PFSK-1 (cell line): Measurements from ENCODE around the gene APBB1.

Source experiments
- FOXP2 ChIP-seq: optimal IDR thresholded peaks from 2 replicates; pipeline ENCODE3; 2011; ENCODE audit warnings: borderline replicate concordance, control low read depth, inconsistent platforms; ENCODE audit not compliant: insufficient read depth; ENCODE audit errors: extremely low read length, extremely low read depth
- POLR2AphosphoS5 ChIP-seq: IDR thresholded peaks from 2 replicates; pipeline ENCODE4 v1.6.1; 2012; ENCODE audit warnings: low read depth, mild to moderate bottlenecking, control low read depth, low read length, moderate library complexity
- SIN3A ChIP-seq: IDR thresholded peaks from 2 replicates; pipeline ENCODE4 v1.6.1; 2012; ENCODE audit warnings: mild to moderate bottlenecking, low read length, moderate library complexity, borderline replicate concordance; ENCODE audit not compliant: insufficient read depth
- TAF1 ChIP-seq: IDR thresholded peaks from 2 replicates; pipeline ENCODE4 v1.6.1; 2012; ENCODE audit warnings: low read length, control low read depth, borderline replicate concordance; ENCODE audit not compliant: insufficient read depth
- TF ChIP-seq, protein P1 (sequence below), 2 experiments: IDR thresholded peaks; 2 replicates each; pipeline versions ENCODE4 v1.6.1 to v1.8.0; 2011 to 2012; ENCODE audit warnings: low read depth in 2 of 2, low read length in 2 of 2, control low read depth in 1 of 2, inconsistent platforms in 1 of 2, mild to moderate bottlenecking in 1 of 2, moderate library complexity in 1 of 2; ENCODE audit not compliant: insufficient read depth in 1 of 2

APBB1 gene

DNA sequence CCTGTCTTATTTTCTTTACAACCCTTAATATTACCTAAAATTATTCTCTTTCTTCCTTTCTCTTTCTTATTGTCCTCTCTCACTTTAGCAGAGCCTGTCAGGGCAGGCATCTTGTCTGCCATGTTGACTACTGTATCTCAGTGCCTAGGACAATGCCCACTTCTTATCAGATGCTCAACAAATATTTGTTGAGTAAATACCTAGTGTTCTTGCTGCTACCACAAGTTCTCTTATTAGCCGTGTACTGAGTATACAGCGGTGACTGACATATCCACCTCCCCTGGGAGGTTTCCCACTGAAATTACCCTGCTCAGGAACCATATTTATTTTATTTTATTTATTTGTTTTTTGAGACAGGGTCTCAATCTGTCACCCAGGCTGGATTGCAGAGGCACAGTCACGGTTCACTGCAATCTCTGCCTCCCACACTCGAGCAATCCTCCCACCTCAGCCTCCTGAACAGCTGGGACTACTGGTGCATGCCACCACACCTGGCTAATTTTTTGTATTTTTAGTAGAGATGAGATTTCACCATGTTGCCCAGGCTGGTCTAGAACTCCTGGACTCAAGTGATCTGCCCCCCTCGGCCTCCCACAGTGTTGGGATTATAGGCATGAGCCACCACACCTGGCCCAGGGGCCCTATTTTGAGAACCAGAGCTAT, 15.2 kb upstream of the APBB1 start:
- no peak for TF ChIP-seq POLR2AphosphoS5
- no peak for TF ChIP-seq SIN3A
- no peak for TF ChIP-seq TAF1
- TF ChIP-seq FOXP2: no peak

DNA sequence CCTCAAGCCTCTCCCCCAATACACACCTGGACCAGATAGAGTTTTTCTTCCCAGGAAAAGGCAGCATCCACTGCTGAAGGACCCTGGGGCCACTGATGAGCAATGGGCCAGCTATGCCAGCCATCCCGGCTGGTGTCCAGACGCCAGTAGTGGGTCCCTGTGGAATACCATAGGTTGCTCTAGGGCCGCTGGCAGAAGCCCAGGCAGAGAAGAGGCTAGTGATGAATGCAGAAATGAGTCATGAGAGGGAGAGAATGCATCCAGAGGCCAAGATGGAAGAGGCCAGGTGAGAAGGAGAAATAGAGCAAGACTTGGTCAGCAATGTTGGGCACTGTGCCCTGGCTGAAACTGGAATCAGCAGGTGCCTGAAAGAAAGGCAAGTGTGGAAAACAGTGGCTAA, 13.0 kb upstream of the APBB1 start:
- TF ChIP-seq TAF1 (no peak), SIN3A (no peak), POLR2AphosphoS5 (no peak), FOXP2 (no peak)
- TF ChIP-seq, protein P1, sequence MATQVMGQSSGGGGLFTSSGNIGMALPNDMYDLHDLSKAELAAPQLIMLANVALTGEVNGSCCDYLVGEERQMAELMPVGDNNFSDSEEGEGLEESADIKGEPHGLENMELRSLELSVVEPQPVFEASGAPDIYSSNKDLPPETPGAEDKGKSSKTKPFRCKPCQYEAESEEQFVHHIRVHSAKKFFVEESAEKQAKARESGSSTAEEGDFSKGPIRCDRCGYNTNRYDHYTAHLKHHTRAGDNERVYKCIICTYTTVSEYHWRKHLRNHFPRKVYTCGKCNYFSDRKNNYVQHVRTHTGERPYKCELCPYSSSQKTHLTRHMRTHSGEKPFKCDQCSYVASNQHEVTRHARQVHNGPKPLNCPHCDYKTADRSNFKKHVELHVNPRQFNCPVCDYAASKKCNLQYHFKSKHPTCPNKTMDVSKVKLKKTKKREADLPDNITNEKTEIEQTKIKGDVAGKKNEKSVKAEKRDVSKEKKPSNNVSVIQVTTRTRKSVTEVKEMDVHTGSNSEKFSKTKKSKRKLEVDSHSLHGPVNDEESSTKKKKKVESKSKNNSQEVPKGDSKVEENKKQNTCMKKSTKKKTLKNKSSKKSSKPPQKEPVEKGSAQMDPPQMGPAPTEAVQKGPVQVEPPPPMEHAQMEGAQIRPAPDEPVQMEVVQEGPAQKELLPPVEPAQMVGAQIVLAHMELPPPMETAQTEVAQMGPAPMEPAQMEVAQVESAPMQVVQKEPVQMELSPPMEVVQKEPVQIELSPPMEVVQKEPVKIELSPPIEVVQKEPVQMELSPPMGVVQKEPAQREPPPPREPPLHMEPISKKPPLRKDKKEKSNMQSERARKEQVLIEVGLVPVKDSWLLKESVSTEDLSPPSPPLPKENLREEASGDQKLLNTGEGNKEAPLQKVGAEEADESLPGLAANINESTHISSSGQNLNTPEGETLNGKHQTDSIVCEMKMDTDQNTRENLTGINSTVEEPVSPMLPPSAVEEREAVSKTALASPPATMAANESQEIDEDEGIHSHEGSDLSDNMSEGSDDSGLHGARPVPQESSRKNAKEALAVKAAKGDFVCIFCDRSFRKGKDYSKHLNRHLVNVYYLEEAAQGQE (IDR thresholded peaks at IDR 0.05; ENCODE audit: insufficient read depth in 1 of 2, low read depth in 2 of 2, low read length in 2 of 2): no peak

DNA sequence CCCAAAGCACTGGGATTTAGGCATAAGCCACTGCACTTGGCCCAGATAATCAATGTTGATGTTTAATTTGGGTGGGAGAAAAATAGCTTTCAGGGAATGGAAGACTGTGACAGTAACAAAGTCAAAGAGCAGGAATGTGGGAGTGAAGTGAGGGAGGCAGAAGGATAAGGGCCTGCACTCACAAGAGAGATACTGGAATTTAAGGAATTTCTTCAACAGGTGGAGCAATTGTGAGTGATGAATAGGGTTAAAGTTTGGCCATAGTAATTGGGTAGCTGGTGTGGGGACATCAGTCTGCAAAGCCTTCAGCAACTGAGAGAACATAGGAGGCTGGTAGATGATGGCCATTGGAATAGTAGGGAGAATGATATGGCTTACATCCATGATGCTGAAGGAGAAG, 8.6 kb upstream of the APBB1 start:
- TF ChIP-seq POLR2AphosphoS5 (no peak), SIN3A (no peak), TAF1 (no peak), FOXP2 (no peak)
- TF ChIP-seq, protein P1 (IDR thresholded peaks at IDR 0.05; ENCODE audit: insufficient read depth in 1 of 2, low read depth in 2 of 2, low read length in 2 of 2): no peak

DNA sequence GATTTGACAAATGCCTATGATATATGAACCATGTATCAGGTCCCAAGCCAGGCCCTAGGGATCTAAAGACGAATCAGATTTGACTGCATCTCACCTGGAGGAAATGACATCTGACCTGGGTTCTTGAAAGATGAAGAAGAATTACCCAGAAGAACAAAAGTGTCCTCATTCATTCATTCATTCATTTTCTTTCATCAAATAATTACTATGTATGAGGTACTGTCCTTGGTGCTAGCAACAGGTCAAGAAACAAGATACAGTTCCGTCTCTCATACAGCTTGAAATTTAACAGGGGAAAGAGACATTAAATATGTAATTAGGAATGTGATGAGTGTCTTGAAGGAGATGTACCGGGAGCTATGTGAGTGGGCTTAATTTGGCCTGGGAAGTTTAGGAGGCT, 1.8 kb upstream of the APBB1 start:
- no peak for TF ChIP-seq TAF1
- TF ChIP-seq, protein P1 (IDR thresholded peaks at IDR 0.05; ENCODE audit: insufficient read depth in 1 of 2, low read depth in 2 of 2, low read length in 2 of 2): peak; percentile 55 to 79; a peak in 3 of 4 replicates

DNA sequence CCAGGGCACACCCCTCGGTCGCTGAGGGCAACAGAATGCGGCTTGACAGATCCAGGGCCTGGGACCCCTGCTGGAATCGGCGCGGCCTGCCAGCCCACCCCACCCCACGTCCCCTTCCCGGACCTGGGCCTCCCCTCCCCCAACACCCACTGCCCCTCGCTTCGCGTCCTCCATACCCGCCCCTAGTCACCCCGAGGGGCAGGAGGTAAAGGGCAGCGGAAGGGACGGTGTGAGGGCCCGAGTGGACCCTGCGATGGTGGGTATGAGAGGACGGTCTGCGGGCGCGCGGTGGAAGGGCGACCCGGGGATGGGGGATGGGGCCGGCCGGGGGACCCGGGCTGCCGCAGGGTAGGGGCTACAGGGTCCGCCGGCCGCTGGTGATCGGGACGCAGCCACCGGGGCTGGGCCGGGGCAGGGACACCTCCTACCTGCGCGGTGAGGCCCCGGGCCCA, 311 bp downstream of the APBB1 start:
- TF ChIP-seq FOXP2 (no peak), SIN3A (no peak), POLR2AphosphoS5 (no peak), TAF1 (no peak)
- TF ChIP-seq, protein P1 (IDR thresholded peaks at IDR 0.05; ENCODE audit: insufficient read depth in 1 of 2, low read depth in 2 of 2, low read length in 2 of 2): no peak
